K562 (cell line): ENCODE data around the gene DAZAP1. TPM values are rescaled to one million over a fixed set of nuclear protein-coding genes. Genes with fewer than 3 reads are reported as not detected.

ENCODE experiments used
- ATF4 ChIP-seq: fragments of 450-650 bp; formaldehyde crosslinking; IDR thresholded peaks from 2 replicates; pipeline ENCODE4 v1.4.0; 2022; ENCODE audit warnings: mild to moderate bottlenecking, moderate library complexity
- BCLAF1 ChIP-seq, 2 experiments: fragments of 450-650 bp in 1 of 2; IDR thresholded peaks; 2 replicates each; pipeline ENCODE4 v1.6.1; 2011 to 2017; ENCODE audit warnings: low read depth in 2 of 2, antibody characterized with exemption in 1 of 2, borderline replicate concordance in 1 of 2, low read length in 1 of 2, mild to moderate bottlenecking in 1 of 2, mixed read lengths in 1 of 2; ENCODE audit not compliant: control insufficient read depth in 1 of 2
- BCOR ChIP-seq: fragments of 450-650 bp; IDR thresholded peaks from 2 replicates; pipeline ENCODE4 v1.6.1; 2016
- CXXC5 ChIP-seq: fragments of 250-450 bp; sonication (Bioruptor Pico); IDR thresholded peaks from 2 replicates; pipeline ENCODE4 v1.8.0; 2022; ENCODE audit warnings: inconsistent platforms, mild to moderate bottlenecking, moderate library complexity
- GATAD2B ChIP-seq: fragments of 450-650 bp; IDR thresholded peaks from 2 replicates; pipeline ENCODE4 v1.6.1; 2017; ENCODE audit warnings: mild to moderate bottlenecking, borderline replicate concordance
- HOXB6 ChIP-seq: fragments of 250-450 bp; sonication (Bioruptor Pico); IDR thresholded peaks from 2 replicates; pipeline ENCODE4 v1.5.1; 2022; ENCODE audit warnings: mild to moderate bottlenecking, borderline replicate concordance
- MBD2 ChIP-seq: sonication (generic); IDR thresholded peaks from 2 replicates; pipeline ENCODE4 v1.6.1; 2016; ENCODE audit warnings: low read depth, borderline replicate concordance
- POLR2AphosphoS5 ChIP-seq: IDR thresholded peaks from 2 replicates; pipeline ENCODE4 v1.6.1; 2011; ENCODE audit warnings: mild to moderate bottlenecking, low read depth, low read length, moderate library complexity; ENCODE audit not compliant: control insufficient read depth, insufficient read depth
- RAD51 ChIP-seq: fragments of 450-650 bp; IDR thresholded peaks from 2 replicates; pipeline ENCODE4 v1.7.1; 2016; ENCODE audit warnings: low read depth, mild to moderate bottlenecking, borderline replicate concordance
- SREBF2 ChIP-seq: sonication (generic); formaldehyde crosslinking; IDR thresholded peaks from 2 replicates; pipeline ENCODE4 v1.4.0; 2020; ENCODE audit warnings: mild to moderate bottlenecking, missing genetic modification reagents
- TAF7 ChIP-seq: fragments of 450-650 bp; IDR thresholded peaks from 2 replicates; pipeline ENCODE4 v1.6.1; 2016; ENCODE audit warnings: missing genetic modification characterization, missing compliant biosample characterization
- UBTF ChIP-seq, 2 experiments: IDR thresholded peaks; 2 replicates each; pipeline ENCODE4 v1.6.1; 2012; ENCODE audit warnings: improper control_type of control experiment in 2 of 2, low read depth in 2 of 2, low read length in 2 of 2, borderline replicate concordance in 1 of 2
- ZBTB17 ChIP-seq: fragments of 450-650 bp; formaldehyde crosslinking; IDR thresholded peaks from 2 replicates; pipeline ENCODE4 v1.4.0; 2020; ENCODE audit warnings: mild to moderate bottlenecking
- ZNF668 ChIP-seq: fragments of 250-450 bp; sonication (Bioruptor Pico); IDR thresholded peaks from 2 replicates; pipeline ENCODE4 v1.8.0; 2022; ENCODE audit warnings: mild to moderate bottlenecking, inconsistent platforms
- ZNF695 ChIP-seq: fragments of 450-650 bp; formaldehyde crosslinking; IDR thresholded peaks from 2 replicates; pipeline ENCODE4 v1.4.0; 2020; ENCODE audit warnings: mild to moderate bottlenecking, moderate library complexity
- ZNF696 ChIP-seq: fragments of 250-450 bp; sonication (Bioruptor Pico); conservative IDR thresholded peaks from 2 replicates; pipeline ENCODE4 v1.4.0; 2020; ENCODE audit warnings: mild to moderate bottlenecking, moderate library complexity
- polyA plus RNA-seq, 8 experiments: library from polyadenylated mRNA; depleted of rRNA in 4 of 8; stranded (reverse) in 5 of 8; unstranded in 3 of 8; fragments of >200 nt; fragmentation: Nextera tagmentation in 2 of 8; fragmentation: Illumina TruSeq in 1 of 8; extraction: Ambion mirVana in 2 of 8; extraction: Trizol in 1 of 8; gene quantifications; 2 replicates each; pipeline versions ENCODE4 v1.2.1 to v1.2.3, GENCODE V29; 2011 to 2014; ENCODE audit warnings: inconsistent platforms in 1 of 8, missing spikeins in 1 of 8
- total RNA-seq, 7 experiments: library from RNA; depleted of rRNA in 6 of 7; stranded (reverse); fragments of >200 nt in 6 of 7; fragmentation: Illumina TruSeq in 2 of 7; extraction: Trizol in 2 of 7; gene quantifications; 2 replicates each; pipeline versions ENCODE4 v1.2.1 to v1.2.3, GENCODE V29; 2011 to 2021; ENCODE audit warnings: low replicate concordance in 1 of 7
- TF ChIP-seq, protein P1 (sequence below): sonication (generic); formaldehyde crosslinking; IDR thresholded peaks from 2 replicates; pipeline ENCODE4 v1.4.0; 2020; ENCODE audit warnings: mild to moderate bottlenecking, missing genetic modification reagents
- TF ChIP-seq, protein P2 (sequence below): IDR thresholded peaks from 2 replicates; pipeline ENCODE4 v1.6.1; 2014; ENCODE audit warnings: antibody characterized with exemption

DAZAP1 gene
- total and polyA plus RNA-seq, 9 of the 15 experiments (the other 6 are each of a cell fraction or from before 2014, with no cell fraction given): 10.8 to 289 (median 142) TPM

DNA sequence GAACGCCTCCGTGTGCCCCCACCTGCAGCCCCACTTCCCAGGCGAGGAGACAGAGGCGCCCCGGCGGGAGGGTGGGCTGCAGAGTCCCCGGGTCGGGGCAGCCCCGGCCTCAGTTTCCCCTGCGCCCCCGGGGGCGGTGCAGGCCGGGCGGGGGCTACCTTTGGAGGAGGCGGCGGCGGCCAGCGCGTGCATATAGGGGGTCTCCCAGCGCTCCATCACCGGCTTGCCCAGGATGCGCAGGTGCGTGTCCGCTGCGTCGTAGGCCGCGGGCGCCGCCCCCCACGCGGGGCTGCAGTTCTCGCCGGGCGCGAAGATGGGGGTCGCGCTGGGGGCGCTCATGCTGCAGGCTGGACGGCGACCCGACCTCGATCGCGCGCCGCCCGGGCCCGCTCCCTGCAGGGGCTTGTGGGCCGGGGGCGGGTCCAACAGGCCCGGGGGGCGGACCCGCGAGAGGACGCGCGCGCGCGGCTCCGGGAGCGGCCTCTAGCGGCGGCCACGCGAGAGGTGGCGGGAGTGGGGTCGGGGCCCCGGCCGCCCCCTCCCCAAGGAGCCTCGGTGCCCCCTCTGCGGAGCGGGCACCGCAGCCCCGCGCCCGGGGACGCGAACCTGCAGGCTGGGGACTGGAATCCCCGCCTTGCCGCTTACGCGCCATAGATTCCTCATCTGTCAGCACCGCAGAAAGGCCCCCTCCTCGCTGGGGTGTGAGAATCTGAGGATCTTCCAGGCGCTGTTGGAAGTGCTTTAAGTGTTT is 6.1 kb upstream of the DAZAP1 start, which contains the start of gene GAMT (continued):
- TF ChIP-seq, protein P1, sequence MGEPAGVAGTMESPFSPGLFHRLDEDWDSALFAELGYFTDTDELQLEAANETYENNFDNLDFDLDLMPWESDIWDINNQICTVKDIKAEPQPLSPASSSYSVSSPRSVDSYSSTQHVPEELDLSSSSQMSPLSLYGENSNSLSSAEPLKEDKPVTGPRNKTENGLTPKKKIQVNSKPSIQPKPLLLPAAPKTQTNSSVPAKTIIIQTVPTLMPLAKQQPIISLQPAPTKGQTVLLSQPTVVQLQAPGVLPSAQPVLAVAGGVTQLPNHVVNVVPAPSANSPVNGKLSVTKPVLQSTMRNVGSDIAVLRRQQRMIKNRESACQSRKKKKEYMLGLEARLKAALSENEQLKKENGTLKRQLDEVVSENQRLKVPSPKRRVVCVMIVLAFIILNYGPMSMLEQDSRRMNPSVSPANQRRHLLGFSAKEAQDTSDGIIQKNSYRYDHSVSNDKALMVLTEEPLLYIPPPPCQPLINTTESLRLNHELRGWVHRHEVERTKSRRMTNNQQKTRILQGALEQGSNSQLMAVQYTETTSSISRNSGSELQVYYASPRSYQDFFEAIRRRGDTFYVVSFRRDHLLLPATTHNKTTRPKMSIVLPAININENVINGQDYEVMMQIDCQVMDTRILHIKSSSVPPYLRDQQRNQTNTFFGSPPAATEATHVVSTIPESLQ (CRISPR knock-in tag): no peak
- TF ChIP-seq SREBF2 (CRISPR knock-in tag): no peak
- no peak for TF ChIP-seq ATF4 (CRISPR knock-in tag)
- TF ChIP-seq RAD51: no peak
- no peak for TF ChIP-seq ZBTB17
- no peak for TF ChIP-seq TAF7 (tag)
- TF ChIP-seq ZNF668 (CRISPR knock-in tag): no peak
- no peak for TF ChIP-seq HOXB6 (CRISPR knock-in tag)
- TF ChIP-seq, protein P2, sequence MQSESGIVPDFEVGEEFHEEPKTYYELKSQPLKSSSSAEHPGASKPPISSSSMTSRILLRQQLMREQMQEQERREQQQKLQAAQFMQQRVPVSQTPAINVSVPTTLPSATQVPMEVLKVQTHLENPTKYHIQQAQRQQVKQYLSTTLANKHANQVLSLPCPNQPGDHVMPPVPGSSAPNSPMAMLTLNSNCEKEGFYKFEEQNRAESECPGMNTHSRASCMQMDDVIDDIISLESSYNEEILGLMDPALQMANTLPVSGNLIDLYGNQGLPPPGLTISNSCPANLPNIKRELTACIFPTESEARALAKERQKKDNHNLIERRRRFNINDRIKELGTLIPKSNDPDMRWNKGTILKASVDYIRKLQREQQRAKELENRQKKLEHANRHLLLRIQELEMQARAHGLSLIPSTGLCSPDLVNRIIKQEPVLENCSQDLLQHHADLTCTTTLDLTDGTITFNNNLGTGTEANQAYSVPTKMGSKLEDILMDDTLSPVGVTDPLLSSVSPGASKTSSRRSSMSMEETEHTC: no peak
- TF ChIP-seq GATAD2B: peak; percentile 95
- no peak for TF ChIP-seq POLR2AphosphoS5
- no peak for TF ChIP-seq UBTF (IDR thresholded peaks at IDR 0.05; ENCODE audit: borderline replicate concordance in 1 of 2, low read depth in 2 of 2, low read length in 2 of 2)
- TF ChIP-seq MBD2: no peak
- no peak for TF ChIP-seq BCOR
- no peak for TF ChIP-seq ZNF695 (CRISPR knock-in tag)
- peak; percentile 76 for TF ChIP-seq CXXC5 (CRISPR knock-in tag)
- no peak for TF ChIP-seq ZNF696
- TF ChIP-seq BCLAF1 (IDR thresholded peaks at IDR 0.05; ENCODE audit: borderline replicate concordance in 1 of 2, control insufficient read depth in 1 of 2, low read depth in 2 of 2, low read length in 1 of 2): no peak
